Activated CD8-positive, alpha-beta memory T cell treated with anti-CD3 and anti-CD28 coated beads for 36 hours (primary cell): ENCODE measurements around the gene VANGL2. TPM values are rescaled to one million over a fixed set of nuclear protein-coding genes. Genes with fewer than 3 reads are reported as not detected.

ENCODE experiments used
- CTCF ChIA-PET: fragments of 350-600 bp; sonication (Branson Sonifier 250); formaldehyde crosslinking; loops from one replicate; lab custom pipeline; 2021; ENCODE audit warnings: antibody characterized with exemption; lab: Charles Lee
- POLR2A ChIA-PET: fragments of 350-600 bp; sonication (Branson Sonifier 250); formaldehyde crosslinking; loops from one replicate; lab custom pipeline; 2021; ENCODE audit warnings: antibody characterized with exemption; lab: Charles Lee
- total RNA-seq, 2 experiments: library from RNA; stranded (reverse); gene quantifications; one replicate each; pipeline ENCODE4 v1.2.3, GENCODE V29; 2021

The VANGL2 gene
- total RNA-seq, 2 experiments from 2014 or later: 0.04 to 0.06 TPM

DNA sequence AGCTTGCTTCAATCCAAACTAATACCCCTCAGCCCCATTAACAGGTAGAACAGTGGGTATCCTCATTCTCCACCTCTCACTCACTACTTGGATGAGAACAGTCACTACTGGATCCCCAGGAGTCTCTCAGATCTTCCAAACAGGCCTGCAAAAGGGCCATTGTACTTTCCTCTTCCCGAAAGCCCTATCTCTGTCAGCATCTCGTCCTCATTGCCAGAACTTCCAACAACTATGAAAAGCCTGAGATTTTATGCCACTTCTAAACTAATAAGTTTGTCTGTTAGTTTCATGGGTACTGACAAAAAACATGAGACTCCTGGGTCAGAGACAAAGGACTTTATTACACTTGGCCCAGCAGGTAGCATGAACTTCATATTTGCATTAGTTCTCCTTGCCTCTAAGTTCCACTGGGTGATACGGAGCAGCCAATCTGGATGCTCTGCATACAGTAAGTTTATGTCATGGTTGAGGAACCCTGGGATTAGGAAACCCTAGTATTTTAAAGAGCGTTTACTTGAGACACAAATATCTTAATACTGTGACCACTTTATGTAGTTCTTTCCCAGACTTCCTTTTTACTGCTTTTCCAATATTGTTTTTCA is 38.1 kb downstream of the VANGL2 start:
- POLR2A ChIA-PET: no interaction called here
- CTCF ChIA-PET: no interaction called here

DNA sequence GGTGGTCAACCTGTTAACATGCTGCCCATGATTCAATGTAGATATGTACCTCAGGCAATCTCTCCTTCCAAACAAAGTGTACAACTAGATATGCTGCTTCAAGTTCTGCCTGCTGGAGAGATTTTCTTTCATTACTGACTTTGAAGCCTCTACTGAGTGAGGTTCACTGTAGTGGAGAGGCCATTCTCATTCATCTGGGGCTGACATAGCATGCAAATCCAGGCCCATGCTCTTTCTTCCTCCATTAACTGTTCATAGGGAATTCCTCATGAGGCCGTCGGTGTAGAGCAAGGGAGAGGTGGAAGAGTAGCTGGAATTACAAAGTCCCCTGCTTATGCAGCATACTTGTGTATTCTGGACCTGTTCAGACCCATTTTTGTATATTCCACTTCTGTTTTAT is 38.6 kb downstream of the VANGL2 start:
- POLR2A ChIA-PET: no interaction called here
- CTCF ChIA-PET: no interaction called here

DNA sequence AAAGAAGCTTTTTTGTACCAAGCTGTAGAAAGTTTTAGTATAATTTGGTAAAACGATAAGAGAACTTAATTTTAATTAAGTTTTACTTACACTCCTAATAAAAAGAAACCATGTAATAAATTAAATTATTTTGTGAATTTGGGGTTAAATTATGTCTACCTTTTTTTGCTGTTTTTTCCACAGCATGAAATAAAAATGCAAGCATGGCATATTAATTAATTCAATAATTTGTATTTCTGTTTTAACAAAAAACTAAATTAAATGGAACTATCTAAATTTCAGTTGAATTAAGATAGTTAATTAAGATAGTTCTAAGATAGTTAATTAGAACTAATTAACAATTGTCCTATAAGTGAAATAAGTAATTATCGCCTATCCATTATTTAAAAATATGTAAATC is 39.4 kb downstream of the VANGL2 start:
- ChIA-PET POLR2A (no interaction called here), CTCF (no interaction called here)

DNA sequence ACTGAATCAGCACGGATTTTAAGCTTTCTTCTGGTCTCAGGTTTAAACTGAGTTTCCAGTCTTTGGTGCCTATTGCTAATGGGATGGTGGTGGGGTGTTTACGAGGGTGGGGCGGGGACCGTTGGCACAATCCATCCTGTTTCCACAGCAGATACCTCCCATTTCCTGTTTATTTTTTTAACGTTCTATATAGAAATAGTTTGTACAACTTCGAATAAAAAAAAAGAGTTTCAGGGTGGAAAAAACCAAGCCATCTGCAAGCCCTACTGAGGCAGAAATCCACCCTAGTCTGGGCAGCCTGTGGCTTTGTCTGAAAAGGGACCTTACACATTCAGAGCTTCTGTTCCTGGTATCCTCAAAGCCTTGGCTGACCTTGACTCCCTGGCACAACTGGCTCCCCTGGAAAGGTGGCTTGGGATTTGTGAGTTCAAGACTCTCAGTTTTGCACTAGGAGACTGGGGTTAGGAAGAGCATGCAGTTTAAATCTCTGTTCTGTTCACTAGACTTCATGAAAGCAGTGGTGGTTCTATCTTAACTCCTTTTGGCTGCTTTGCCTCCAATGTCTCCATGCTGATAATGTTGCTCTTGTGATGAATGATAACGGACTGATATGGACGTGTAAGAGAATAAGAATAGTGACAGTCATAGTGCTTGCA is 46.7 kb downstream of the VANGL2 start:
- ChIA-PET POLR2A (interaction anchor here (0.6 to 0.7 kb wide), 2 partner anchors 15 to 191 kb away, joined by 3 to 6 read pairs; no protein-coding TSS in a partner anchor), CTCF (no interaction called here)

DNA sequence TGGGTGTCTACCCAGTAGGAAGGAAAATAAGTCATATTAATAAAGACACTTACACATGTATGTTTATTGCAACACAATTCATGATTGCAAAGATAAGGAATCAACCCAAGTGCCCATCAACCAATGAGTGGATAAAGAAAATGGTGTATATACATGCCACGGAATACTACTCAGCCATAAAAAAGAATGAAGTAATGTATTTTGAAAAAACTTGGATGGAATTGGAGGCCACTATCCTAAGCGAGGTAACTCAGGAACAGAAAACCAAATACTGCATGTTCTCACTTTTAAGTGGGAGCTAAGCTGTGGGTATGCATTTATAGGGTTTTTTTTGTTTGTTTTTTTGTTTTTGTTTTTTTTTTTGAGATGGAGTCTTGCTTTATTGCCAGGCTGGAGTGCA is 49.1 kb downstream of the VANGL2 start:
- POLR2A ChIA-PET: no interaction called here
- CTCF ChIA-PET: interaction anchor here (0.5 kb wide), 1 partner anchor 39 kb away, joined by 3 read pairs; no protein-coding TSS in a partner anchor

DNA sequence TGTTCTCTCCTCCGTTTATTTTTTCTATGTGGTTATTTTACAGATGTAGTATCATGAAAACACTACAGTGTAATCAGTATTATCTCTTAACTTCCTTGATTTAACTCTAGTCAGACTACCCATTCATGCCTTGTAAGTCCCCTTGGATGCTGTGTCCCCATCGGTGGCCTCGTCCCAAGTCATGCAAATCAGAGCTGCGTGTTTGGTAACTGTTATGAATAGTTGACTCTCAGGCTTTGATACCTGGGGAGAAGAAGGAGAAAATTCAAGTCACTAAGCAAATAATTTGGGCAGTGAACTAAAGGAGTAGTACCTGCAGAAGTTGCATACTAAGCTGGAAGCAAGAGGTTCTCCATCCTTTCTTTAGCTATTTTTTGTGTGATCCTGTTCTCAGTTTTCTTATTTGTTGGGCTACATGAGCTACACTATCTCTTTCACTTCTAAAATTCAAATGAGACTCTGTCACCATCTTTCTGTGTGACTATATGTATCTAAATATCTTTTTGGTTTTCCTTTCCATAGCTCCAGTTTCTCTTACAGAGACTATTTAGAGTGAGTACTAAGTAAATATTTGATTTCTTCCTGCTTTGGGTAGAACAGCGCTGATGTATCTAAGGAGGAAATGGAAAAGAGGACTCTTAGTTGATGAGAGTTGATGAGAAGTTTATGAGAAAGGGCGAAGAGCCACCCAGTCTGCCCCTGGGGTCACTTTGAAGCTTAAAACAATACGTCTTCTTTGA is 50.9 kb downstream of the VANGL2 start:
- CTCF ChIA-PET: interaction anchor here (1.2 kb wide), 1 partner anchor 66 kb away, joined by 3 read pairs; no protein-coding TSS in a partner anchor
- POLR2A ChIA-PET: no interaction called here

DNA sequence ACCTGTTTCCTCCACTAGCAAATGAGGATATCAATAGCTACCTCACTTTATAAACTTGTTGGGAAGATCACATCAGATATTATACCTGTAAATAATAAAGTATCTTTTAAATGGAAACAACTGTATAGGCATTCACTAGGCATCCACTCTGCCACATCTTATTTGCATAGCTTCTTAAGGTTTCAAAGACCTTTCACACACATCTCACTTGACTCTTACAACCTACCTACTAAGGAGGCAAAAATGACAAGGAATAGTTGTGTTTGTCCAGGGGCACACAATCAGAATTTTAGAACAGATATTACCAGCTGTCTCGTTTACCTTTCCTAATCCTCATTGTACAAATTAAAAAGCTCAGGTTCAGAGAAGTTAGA is 51.5 kb downstream of the VANGL2 start:
- ChIA-PET POLR2A (no interaction called here), CTCF (interaction anchor here (1.2 kb wide), 1 partner anchor 65 kb away, joined by 3 read pairs; no protein-coding TSS in a partner anchor)

DNA sequence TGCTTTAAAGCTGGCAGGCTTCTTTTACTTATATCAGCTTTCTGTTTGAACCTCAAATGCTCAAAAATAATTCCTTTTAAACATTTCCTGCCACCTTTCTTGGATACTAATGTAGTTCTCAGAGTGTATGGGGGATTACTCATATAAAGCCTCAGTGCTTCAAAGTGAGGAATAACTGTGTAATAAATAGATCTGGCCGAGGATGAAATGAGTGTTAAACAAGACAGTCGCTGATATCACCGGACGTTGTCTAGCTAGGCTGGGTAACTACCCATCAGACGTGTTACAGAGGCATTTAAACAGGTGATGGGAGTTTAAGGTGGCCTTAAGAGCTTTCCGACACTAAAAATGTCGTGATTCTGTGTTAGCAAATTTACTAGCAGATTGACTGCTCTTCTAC is 53.1 kb downstream of the VANGL2 start:
- ChIA-PET CTCF (interaction anchor here (0.6 kb wide), 1 partner anchor 14 kb away, joined by 3 read pairs; no protein-coding TSS in a partner anchor), POLR2A (interaction anchor here (0.5 to 0.9 kb wide), 4 partner anchors 48 to 560 kb away, joined by 3 to 4 read pairs (median 3); no protein-coding TSS in a partner anchor)

DNA sequence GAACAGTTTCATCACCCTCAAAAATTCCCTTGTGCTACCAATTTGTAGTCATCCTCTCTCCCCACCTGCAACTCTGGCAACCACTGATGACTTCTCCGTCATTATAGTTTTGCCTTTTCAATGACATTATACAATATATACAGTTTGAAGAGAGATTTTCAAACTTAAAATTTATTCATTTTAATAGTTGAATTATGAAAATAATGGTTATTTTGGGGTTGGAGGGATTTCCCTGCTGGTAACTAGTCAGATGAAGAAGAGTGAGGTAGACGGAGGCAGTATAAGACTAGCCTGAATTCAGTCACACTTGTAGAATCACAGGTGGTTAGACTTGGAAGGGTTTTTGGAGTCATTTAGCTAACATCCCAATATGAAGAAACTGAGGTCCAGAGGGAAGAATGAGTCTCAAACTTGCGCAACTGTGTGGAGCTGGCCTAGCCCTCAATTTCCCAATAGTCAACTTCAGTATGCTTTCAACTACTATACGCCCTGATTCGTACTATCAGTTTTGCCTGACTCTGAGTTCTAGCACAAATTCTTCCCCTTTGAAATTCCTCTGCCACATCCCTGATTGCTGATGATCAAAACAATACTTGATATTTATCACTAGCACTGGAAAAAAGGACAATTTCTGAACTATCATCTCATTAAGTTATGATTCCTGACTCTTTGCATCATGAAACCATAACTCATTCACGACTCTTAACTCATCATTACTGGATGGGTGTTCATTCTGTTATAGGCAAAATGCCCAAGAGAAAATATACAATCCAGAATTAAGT is 54.2 kb downstream of the VANGL2 start:
- POLR2A ChIA-PET: no interaction called here
- CTCF ChIA-PET: interaction anchor here (0.7 kb wide), 1 partner anchor 159 kb away, joined by 3 read pairs; no protein-coding TSS in a partner anchor

DNA sequence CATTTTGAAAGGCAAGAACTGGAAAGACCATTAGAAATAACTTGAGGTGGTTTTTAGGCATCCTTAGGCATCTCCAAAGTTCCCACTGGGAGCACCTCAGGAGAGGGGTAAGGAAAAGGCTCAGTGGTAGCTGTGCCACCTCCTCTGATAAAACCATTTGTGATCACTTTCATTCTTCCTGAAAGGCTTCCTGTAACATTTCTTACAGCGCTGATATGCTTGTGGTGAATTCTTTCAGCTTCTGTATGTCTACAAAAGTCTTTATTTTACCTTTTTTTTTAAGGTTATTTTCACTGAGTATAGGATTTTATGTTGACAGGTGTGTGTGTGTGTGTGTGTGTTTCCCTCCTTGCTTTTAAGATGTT is 54.8 kb downstream of the VANGL2 start:
- POLR2A ChIA-PET: no interaction called here
- CTCF ChIA-PET: interaction anchor here (0.7 kb wide), 1 partner anchor 158 kb away, joined by 3 read pairs; no protein-coding TSS in a partner anchor

DNA sequence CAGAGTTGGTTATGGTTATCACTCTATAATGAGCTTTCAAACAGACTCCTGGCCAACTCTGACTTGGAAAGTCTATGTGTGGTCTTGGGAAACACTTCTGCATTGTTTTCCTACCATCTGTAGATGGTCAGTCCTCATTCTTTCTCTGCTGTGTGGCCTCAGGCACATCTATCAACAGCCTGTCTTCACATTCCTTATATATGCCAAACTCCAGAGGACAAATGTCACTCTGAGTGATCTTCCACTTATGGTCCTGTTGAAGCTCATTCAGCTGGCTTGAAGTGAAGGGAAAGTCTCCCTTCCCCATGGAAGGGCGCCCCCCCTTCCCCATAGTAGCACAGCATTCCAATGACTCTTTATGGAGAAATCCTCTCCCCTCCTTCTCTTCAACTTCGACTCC is 58.7 kb downstream of the VANGL2 start:
- CTCF ChIA-PET: interaction anchor here (0.7 kb wide), 1 partner anchor 65 kb away, joined by 4 read pairs; no protein-coding TSS in a partner anchor
- POLR2A ChIA-PET: no interaction called here

DNA sequence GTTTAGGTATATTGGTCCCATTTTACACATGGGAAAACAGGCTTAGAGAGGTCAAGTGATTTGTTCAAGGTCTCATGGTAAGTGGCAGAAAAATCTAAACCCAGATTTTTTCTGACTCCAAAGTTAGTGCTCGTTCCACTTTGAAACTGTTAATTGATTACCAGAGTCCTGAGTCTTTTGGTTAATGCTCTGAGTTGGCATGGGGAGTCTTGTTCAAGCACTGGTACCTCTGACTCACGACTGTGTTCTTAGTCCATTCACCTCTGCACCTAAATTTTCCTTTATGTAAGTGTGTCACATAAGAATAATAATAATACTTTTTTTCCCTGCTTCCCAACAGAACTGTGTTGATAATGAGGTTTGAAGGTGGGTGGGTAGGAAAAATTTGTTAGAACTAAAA is 59.3 kb downstream of the VANGL2 start:
- ChIA-PET POLR2A (no interaction called here), CTCF (no interaction called here)

DNA sequence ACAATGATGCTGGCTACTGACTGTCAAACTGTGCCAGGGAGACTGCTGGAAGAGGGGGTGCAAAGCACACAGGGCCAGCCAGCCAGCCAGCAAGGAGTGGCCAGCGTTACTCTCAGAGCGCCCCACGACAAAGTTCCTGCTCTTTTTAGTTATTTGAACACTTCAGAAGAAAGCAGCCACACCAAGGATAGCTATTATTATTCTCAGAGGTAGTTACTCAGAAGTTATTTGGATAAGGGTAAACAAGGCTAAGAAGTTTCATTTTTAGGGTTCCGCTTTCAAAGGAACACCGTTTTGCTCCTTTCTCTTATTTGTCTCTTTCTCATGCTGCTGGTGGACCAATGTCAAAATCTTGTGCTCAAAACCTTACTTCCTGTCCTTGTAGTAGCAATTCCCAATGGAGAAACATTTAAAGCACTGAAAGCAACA is 59.9 kb downstream of the VANGL2 start:
- ChIA-PET CTCF (interaction anchor here (1.5 kb wide), 1 partner anchor 159 kb away, joined by 3 read pairs; no protein-coding TSS in a partner anchor), POLR2A (no interaction called here)

DNA sequence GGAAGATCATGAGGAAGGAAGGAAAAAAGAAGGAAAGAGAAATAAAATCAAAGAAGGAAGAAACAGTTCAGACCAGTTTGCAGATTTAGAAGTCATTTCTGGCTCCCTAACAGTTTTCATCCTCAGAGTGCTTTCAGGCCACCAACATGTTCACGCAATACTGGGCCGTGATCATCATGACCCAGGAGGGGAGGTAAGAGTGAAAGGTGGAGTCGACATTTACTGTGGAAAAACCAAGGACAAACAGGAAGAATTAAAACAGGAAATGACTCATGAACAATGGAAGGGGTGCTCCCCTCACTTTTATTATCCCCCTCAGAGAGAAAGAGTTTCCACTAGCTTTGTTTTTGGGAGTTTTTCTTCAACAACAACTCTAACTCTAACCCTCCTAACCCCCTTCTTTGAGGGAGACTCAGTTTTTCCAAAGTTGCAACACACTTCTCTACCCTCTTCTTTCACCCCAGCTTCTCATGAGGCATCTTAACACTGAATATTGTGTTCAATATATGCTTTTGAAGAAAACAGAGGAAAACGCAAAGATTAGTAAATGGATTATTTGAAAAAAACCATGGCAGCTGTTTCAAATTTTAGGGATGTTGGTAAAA is 60.4 kb downstream of the VANGL2 start:
- CTCF ChIA-PET: interaction anchor here (1.5 kb wide), 1 partner anchor 158 kb away, joined by 3 read pairs; no protein-coding TSS in a partner anchor
- POLR2A ChIA-PET: no interaction called here

DNA sequence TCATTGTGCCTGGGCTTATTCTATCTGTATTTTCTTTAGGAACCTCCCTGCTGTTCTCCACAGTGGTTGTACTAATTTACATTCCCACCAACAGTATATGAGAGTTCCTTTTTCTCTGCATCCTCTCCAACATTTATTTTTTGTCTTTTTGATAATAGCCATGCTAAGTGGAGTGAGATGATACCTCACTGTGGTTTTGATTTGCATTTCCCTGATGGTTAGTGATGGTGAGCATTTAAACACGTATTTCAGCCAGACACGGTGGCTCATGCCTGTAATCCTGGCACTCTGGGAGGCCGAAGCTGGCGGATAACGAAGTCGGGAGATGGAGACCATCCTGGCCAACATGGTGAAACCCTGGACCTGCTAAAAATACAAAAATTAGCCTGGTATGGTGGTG is 64.8 kb downstream of the VANGL2 start:
- ChIA-PET POLR2A (interaction anchor here (0.6 kb wide), 1 partner anchor 38 kb away, joined by 5 read pairs; no protein-coding TSS in a partner anchor), CTCF (no interaction called here)

DNA sequence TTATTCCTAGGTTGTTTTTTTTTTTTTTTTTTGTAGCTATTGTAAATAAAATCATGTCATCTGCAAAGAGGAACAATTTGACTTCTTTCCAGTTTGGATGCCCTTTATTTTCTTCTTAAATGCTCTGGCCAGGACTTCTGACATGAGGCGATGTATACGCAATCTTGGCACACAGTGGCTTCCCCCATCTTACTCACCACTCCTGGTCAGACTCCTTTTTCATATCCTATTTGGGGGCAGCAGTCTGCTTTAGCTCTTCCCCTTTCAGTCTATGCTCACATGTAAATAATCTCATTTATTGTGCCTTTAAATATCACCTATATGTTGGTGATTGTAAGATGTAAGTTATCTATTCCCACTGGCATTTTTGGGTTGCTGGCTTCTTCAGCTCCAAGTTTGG is 66.6 kb downstream of the VANGL2 start:
- ChIA-PET CTCF (interaction anchor here (0.6 kb wide), 1 partner anchor 13 kb away, joined by 3 read pairs; no protein-coding TSS in a partner anchor), POLR2A (interaction anchor here (0.6 kb wide), 2 partner anchors 23 to 538 kb away, joined by 3 to 4 read pairs; no protein-coding TSS in a partner anchor)

DNA sequence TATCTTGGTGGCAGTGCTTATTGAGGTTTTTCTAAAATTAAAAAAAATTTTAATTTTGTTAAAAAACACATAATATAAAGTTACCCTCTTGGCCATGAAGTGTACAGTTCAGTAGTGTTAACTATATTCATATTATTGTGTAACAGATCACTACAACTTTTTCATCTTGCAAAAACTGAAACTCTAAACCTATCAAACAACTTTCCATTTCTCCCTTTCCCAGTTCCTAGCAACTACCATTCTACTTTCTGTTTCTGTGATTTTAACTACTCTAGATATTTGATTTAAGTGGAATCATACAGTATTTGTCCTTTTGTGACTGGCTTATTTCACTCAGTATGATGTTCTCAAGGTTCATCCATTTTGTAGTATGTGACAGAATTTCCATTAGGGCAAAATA is 67.2 kb downstream of the VANGL2 start:
- ChIA-PET CTCF (no interaction called here), POLR2A (no interaction called here)

DNA sequence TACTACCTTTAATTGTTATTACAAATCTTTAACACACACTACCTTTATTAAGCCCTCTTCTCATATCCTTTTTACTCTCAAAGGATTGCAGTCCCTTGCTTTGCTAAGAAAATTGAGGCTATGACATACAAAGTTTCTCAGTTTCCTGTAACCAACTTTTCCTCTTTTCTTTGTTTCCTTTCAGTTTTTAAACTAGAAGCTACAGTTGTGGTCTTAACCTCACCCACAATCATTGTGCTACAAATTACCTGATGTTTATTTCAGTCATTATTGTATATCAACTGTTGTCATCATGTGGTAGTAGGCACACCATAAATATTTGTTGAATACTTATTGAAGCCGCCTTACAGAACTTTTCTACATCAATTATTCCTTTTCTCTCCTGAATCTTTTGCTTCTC is 70.9 kb downstream of the VANGL2 start:
- CTCF ChIA-PET: no interaction called here
- POLR2A ChIA-PET: no interaction called here
